ENCODE data around the gene SF3A1.

GRCh38 chr22:30305906-30306626 is 50.6 kb downstream of the SF3A1 start:
- TF ChIP-seq SP1 (IDR thresholded peaks at IDR 0.05) (no peak), CTBP1 (IDR thresholded peaks at IDR 0.05; ENCODE audit: borderline replicate concordance) (no peak), HDGF (IDR thresholded peaks at IDR 0.05; ENCODE audit: borderline replicate concordance) (no peak), SUZ12 (IDR thresholded peaks at IDR 0.05) (no peak), FOXA1 (IDR thresholded peaks at IDR 0.05) (no peak), ELF4 (IDR thresholded peaks at IDR 0.05) (no peak), BHLHE40 (IDR thresholded peaks at IDR 0.05; ENCODE audit: borderline replicate concordance) (no peak), FOXM1 (IDR thresholded peaks at IDR 0.05; ENCODE audit: borderline replicate concordance) (no peak), LEF1 (IDR thresholded peaks at IDR 0.05; ENCODE audit: borderline replicate concordance) (no peak), ARNT (IDR thresholded peaks at IDR 0.05) (no peak), FOXK2 (IDR thresholded peaks at IDR 0.05) (no peak), TARDBP (IDR thresholded peaks at IDR 0.05) (no peak), ZNF384 (IDR thresholded peaks at IDR 0.05) (no peak), PKNOX1 (IDR thresholded peaks at IDR 0.05) (no peak)
